Fibroblast of mammary gland (primary cell): ENCODE measurements around the gene SMARCD1.

Experiments
- DNase-seq: peaks from one replicate; pipeline ENCODE4 v3.0.0-alpha.2; 2010; ENCODE audit warnings: low read depth
- H3K4me3 ChIP-seq: 2 replicates; pipeline ENCODE4 v1.5.1; 2011; ENCODE audit warnings: low read depth, mild to moderate bottlenecking, low read length, moderate library complexity; ENCODE audit not compliant: control insufficient read depth
- TF ChIP-seq, protein P1 (sequence below): conservative IDR thresholded peaks from 2 replicates; pipeline ENCODE4 v1.5.1; 2011; ENCODE audit warnings: low read depth, low read length, inconsistent platforms; ENCODE audit not compliant: control insufficient read depth, insufficient read depth

The SMARCD1 gene

DNA sequence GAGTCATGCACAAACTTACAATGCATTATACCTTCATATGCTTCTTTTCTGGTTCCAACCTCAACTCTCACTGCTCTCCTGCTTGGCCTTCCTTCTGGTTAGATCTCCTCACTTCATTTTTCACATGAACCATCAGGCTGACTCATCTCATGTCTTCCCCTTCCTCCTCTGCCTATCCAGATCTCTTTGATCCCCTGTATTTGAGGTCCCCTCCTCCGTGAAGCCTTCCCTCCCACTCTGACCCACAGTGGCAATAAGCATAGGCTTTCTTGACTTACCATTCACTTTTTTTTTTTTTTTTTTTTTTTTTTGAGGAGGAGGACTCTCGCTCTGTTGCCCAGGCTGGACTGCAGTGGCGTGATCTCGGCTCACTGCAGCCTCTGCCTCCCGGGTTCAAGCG is 42.4 kb upstream of the SMARCD1 start:
- DNase-seq, result no peak

DNA sequence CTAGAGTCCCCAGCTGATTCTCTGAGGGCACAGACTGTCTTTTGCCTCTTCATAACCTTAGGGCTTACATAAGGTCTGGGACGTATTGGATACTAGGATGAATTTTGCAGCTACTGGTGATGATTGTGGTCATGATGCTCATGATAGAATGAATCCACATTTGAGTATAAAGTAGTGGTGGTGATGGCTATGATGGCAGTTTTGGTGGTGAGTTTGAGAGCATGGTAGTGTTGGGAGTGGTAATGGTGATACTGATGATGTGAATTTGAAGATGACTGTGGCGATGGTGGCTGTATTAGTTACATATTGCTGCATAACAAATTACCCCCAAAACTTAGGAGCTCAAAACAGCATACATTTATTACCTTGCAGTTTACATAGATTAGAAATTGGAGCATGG is 41.8 kb upstream of the SMARCD1 start:
- TF ChIP-seq, protein P1, sequence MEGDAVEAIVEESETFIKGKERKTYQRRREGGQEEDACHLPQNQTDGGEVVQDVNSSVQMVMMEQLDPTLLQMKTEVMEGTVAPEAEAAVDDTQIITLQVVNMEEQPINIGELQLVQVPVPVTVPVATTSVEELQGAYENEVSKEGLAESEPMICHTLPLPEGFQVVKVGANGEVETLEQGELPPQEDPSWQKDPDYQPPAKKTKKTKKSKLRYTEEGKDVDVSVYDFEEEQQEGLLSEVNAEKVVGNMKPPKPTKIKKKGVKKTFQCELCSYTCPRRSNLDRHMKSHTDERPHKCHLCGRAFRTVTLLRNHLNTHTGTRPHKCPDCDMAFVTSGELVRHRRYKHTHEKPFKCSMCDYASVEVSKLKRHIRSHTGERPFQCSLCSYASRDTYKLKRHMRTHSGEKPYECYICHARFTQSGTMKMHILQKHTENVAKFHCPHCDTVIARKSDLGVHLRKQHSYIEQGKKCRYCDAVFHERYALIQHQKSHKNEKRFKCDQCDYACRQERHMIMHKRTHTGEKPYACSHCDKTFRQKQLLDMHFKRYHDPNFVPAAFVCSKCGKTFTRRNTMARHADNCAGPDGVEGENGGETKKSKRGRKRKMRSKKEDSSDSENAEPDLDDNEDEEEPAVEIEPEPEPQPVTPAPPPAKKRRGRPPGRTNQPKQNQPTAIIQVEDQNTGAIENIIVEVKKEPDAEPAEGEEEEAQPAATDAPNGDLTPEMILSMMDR, result no peak
- DNase-seq, result no peak
- H3K4me3 ChIP-seq, result no peak overlapping the region

More for the DNA sequence above, 42.4 kb upstream of the SMARCD1 start:
- TF ChIP-seq, protein P1, result no peak
- no peak overlapping the region for H3K4me3 ChIP-seq

DNA sequence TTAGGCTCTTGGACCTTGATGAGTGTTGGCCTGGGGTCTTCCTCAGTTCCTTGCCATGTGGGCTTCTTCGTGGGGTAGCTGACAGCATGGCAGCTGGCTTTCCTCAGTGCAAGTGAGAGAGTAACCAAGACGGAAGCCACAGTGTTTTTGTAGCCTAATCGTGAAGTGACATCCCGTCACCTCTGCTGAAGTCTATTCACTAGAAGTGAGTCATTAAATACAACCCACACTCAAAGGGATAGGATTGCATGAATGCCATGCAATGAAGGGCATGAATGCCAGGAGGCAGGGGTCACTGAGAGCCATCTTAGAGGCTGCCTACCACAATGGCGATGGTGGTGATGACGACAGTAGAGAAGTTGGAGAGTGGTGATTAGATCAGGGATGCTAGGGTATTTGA is 41.3 kb upstream of the SMARCD1 start:
- no peak for DNase-seq
- H3K4me3 ChIP-seq, result no peak overlapping the region
- TF ChIP-seq, protein P1, result no peak

DNA sequence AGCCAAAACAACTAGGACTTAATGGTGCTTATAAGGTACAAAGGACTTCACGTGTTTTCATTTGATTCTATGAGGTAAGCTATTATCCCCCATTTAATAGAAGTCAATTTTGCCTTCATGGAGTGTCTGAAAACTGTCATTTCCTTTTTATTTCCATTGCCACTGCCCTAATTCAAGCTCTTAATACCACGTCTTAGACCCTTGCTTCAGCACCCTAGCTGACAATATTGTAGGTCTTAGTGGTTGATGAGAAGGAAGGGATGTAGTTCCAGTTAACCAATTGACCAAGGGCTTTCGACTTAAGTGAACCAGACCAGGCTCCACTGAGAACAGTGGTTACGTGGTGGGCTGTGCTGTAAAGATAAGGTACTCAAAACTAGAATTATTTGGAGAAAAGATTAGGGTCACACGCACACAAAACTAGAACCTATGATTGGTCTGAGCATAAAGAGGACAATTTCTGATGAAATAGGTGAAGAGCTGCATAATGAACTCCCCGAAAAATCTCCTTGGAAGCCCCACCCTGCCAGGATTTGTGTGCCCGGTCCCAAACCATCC is 37.4 kb upstream of the SMARCD1 start:
- no peak overlapping the region for H3K4me3 ChIP-seq
- TF ChIP-seq, protein P1, result no peak
- DNase-seq, result no peak

DNA sequence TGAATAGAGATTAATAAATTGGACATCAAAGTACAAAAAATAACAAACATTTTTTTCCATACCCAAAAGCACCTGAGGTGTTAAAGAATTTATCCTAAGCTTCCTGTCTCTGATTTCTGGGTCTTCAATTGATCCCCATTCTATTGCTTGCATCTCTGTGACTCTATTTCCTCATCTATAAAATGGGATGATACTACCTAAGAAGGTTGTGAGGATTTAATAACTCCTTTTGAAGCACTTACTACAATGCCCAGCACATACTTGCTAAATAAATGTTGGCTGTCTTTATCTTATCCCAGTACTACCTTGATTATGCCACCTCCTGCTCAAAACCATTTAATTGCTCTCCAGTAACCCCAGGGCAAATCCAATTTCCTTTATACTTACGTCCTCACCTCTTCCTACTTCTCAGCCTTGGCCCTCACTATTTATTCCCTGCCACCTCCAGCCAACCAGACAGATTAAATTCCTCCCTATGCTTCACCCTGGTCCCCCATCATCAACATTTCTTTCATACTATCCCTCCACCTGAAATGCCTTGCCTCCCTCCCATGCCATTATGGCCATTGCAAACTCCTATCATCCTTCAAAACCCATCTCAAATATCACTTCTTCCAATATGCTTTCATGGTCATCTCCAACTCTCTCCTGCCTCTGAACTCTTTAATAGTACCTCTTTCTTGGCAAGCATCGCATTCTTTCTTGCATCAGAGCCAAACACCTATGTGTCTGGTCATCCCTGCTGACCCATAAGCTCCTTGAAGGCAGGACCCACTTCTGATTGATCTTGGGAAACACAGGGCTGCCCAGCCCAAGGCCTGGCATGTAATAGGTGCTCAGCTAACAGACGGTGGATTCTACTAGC is 35.7 kb upstream of the SMARCD1 start:
- no peak for DNase-seq
- TF ChIP-seq, protein P1, result no peak
- no peak overlapping the region for H3K4me3 ChIP-seq

DNA sequence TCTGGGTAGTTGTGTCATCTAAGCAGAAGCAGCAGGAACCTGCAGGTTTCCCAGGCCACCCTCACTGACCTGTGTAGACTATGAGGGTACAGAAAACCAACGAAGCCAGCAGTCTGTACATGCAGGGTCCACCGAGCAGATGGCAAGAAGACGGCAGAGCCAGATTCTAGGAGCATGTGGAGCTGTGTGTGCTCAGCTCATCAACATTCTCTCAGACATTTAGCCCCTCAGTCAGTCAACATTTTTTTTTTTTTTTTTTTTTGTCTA is 35.1 kb upstream of the SMARCD1 start:
- DNase-seq, result no peak
- TF ChIP-seq, protein P1, result no peak
- no peak overlapping the region for H3K4me3 ChIP-seq
